HEK293 (cell line): Measurements from ENCODE around the gene ETHE1.
A peak's percentile ranks its signal among the peaks of the same experiment; 100 is the strongest.

Source experiments
- EGR2 ChIP-seq: fragments of 450-650 bp; formaldehyde crosslinking; IDR thresholded peaks from 2 replicates; pipeline ENCODE4 v1.5.1; 2016; ENCODE audit warnings: low read depth, missing biosample characterization, missing genetic modification characterization
- GLI2 ChIP-seq: fragments of 450-650 bp; formaldehyde crosslinking; IDR thresholded peaks from 2 replicates; pipeline ENCODE4; 2017; ENCODE audit warnings: missing biosample characterization, missing genetic modification characterization, low read depth, borderline replicate concordance
- GLI4 ChIP-seq: fragments of 450-650 bp; formaldehyde crosslinking; IDR thresholded peaks from 2 replicates; pipeline ENCODE4 v1.5.1; 2016; ENCODE audit warnings: missing biosample characterization, missing genetic modification characterization
- KLF9 ChIP-seq: fragments of 450-650 bp; formaldehyde crosslinking; IDR thresholded peaks from 2 replicates; pipeline ENCODE4 v1.5.1; 2016; ENCODE audit warnings: missing biosample characterization, missing genetic modification characterization, low read depth
- OVOL3 ChIP-seq: fragments of 450-650 bp; formaldehyde crosslinking; IDR thresholded peaks from 2 replicates; pipeline ENCODE4 v1.5.1; 2016; ENCODE audit warnings: missing biosample characterization, missing genetic modification characterization
- PRDM4 ChIP-seq: fragments of 450-650 bp; formaldehyde crosslinking; IDR thresholded peaks from 2 replicates; pipeline ENCODE4 v1.5.1; 2017; ENCODE audit warnings: missing biosample characterization, missing genetic modification characterization
- SP3 ChIP-seq: fragments of 450-650 bp; formaldehyde crosslinking; IDR thresholded peaks from 2 replicates; pipeline ENCODE4 v1.5.1; 2016; ENCODE audit warnings: missing biosample characterization, missing genetic modification characterization
- TCF7L2 ChIP-seq: IDR thresholded peaks from 2 replicates; pipeline ENCODE4 v1.6.1; 2011; ENCODE audit warnings: low read depth, mild to moderate bottlenecking, inconsistent platforms, low read length, moderate library complexity, borderline replicate concordance
- ZBTB21 ChIP-seq: fragments of 450-650 bp; formaldehyde crosslinking; IDR thresholded peaks from 2 replicates; pipeline ENCODE4 v1.5.1; 2017; ENCODE audit warnings: missing biosample characterization, missing genetic modification characterization
- ZBTB7A ChIP-seq: fragments of 450-650 bp; formaldehyde crosslinking; IDR thresholded peaks from 2 replicates; pipeline ENCODE4 v1.5.1; 2016; ENCODE audit warnings: low read depth, missing biosample characterization, missing genetic modification characterization
- ZFP69B ChIP-seq: fragments of 450-650 bp; formaldehyde crosslinking; IDR thresholded peaks from 2 replicates; pipeline ENCODE4 v1.5.1; 2016; ENCODE audit warnings: missing biosample characterization, missing genetic modification characterization
- ZIC2 ChIP-seq: fragments of 450-650 bp; formaldehyde crosslinking; IDR thresholded peaks from 2 replicates; pipeline ENCODE4 v1.5.1; 2016; ENCODE audit warnings: missing biosample characterization, missing genetic modification characterization
- ZNF133 ChIP-seq: fragments of 450-650 bp; formaldehyde crosslinking; IDR thresholded peaks from 2 replicates; pipeline ENCODE4 v1.5.1; 2016; ENCODE audit warnings: missing biosample characterization, missing genetic modification characterization
- ZNF202 ChIP-seq: fragments of 450-650 bp; formaldehyde crosslinking; IDR thresholded peaks from 2 replicates; pipeline ENCODE4 v1.5.1; 2016; ENCODE audit warnings: missing biosample characterization, missing genetic modification characterization, borderline replicate concordance
- ZNF248 ChIP-seq: fragments of 450-650 bp; formaldehyde crosslinking; IDR thresholded peaks from 2 replicates; pipeline ENCODE4 v1.5.1; 2017; ENCODE audit warnings: missing biosample characterization, missing genetic modification characterization
- ZNF324 ChIP-seq: fragments of 450-650 bp; formaldehyde crosslinking; IDR thresholded peaks from 2 replicates; pipeline ENCODE4 v1.5.1; 2016; ENCODE audit warnings: missing biosample characterization, missing genetic modification characterization
- ZNF341 ChIP-seq: fragments of 450-650 bp; formaldehyde crosslinking; IDR thresholded peaks from 2 replicates; pipeline ENCODE4; 2016; ENCODE audit warnings: low read depth, missing biosample characterization, missing genetic modification characterization
- ZNF391 ChIP-seq: fragments of 450-650 bp; formaldehyde crosslinking; IDR thresholded peaks from 2 replicates; pipeline ENCODE4 v1.5.1; 2016; ENCODE audit warnings: low read depth, missing biosample characterization, missing genetic modification characterization, borderline replicate concordance
- ZNF426 ChIP-seq: fragments of 450-650 bp; formaldehyde crosslinking; IDR thresholded peaks from 2 replicates; pipeline ENCODE4 v1.5.1; 2017; ENCODE audit warnings: missing biosample characterization, missing genetic modification characterization, mild to moderate bottlenecking, inconsistent platforms, moderate library complexity
- ZNF510 ChIP-seq: fragments of 450-650 bp; formaldehyde crosslinking; IDR thresholded peaks from 2 replicates; pipeline ENCODE4 v1.5.1; 2018; ENCODE audit warnings: mild to moderate bottlenecking, missing genetic modification characterization, missing biosample characterization; ENCODE audit not compliant: insufficient replicate concordance
- ZNF580 ChIP-seq: fragments of 450-650 bp; formaldehyde crosslinking; IDR thresholded peaks from 2 replicates; pipeline ENCODE4 v1.5.1; 2016; ENCODE audit warnings: missing biosample characterization, missing genetic modification characterization
- ZNF600 ChIP-seq: fragments of 450-650 bp; formaldehyde crosslinking; IDR thresholded peaks from 2 replicates; pipeline ENCODE4 v1.5.1; 2016; ENCODE audit warnings: missing biosample characterization, missing genetic modification characterization
- ZNF623 ChIP-seq: fragments of 450-650 bp; formaldehyde crosslinking; IDR thresholded peaks from 2 replicates; pipeline ENCODE4 v1.5.1; 2016; ENCODE audit warnings: missing biosample characterization, missing genetic modification characterization
- ZNF660 ChIP-seq: fragments of 450-650 bp; IDR thresholded peaks from 2 replicates; pipeline ENCODE4 v1.5.1; 2018; ENCODE audit warnings: missing biosample characterization, mild to moderate bottlenecking, missing genetic modification characterization
- ZNF664 ChIP-seq: fragments of 450-650 bp; formaldehyde crosslinking; IDR thresholded peaks from 2 replicates; pipeline ENCODE4 v1.5.1; 2016; ENCODE audit warnings: missing biosample characterization, missing genetic modification characterization
- ZNF707 ChIP-seq: fragments of 450-650 bp; formaldehyde crosslinking; IDR thresholded peaks from 2 replicates; pipeline ENCODE4 v1.5.1; 2016; ENCODE audit warnings: missing biosample characterization, missing genetic modification characterization
- ZNF776 ChIP-seq: fragments of 450-650 bp; formaldehyde crosslinking; IDR thresholded peaks from 2 replicates; pipeline ENCODE4 v1.5.0; 2017; ENCODE audit warnings: missing biosample characterization, missing genetic modification characterization, borderline replicate concordance
- ZNF843 ChIP-seq: fragments of 450-650 bp; formaldehyde crosslinking; IDR thresholded peaks from 2 replicates; pipeline ENCODE4 v1.5.1; 2016; ENCODE audit warnings: missing biosample characterization, missing genetic modification characterization
- TF ChIP-seq, protein P1 (sequence below): fragments of 450-650 bp; formaldehyde crosslinking; IDR thresholded peaks from 2 replicates; pipeline ENCODE4 v1.5.1; 2016; ENCODE audit warnings: missing biosample characterization, missing genetic modification characterization
- TF ChIP-seq, protein P2 (sequence below): fragments of 450-650 bp; formaldehyde crosslinking; IDR thresholded peaks from 2 replicates; pipeline ENCODE4 v1.5.1; 2016; ENCODE audit warnings: missing biosample characterization, missing genetic modification characterization
- TF ChIP-seq, protein P3 (sequence below): fragments of 450-650 bp; formaldehyde crosslinking; IDR thresholded peaks from 2 replicates; pipeline ENCODE4 v1.5.1; 2017; ENCODE audit warnings: missing biosample characterization, mild to moderate bottlenecking, missing genetic modification characterization, moderate library complexity

The ETHE1 gene

GRCh38 chr19:43532962-43533545, 6.1 kb upstream of the ETHE1 start, which contains the start of gene ZNF575 (continued):
- TF ChIP-seq EGR2 (tag by site-specific recombination) (peak; percentile 93), ZNF660 (no peak), ZBTB7A (tag by site-specific recombination) (no peak; the same call in 1 of the 2 replicates), ZNF580 (peak; percentile 60; the same call in 1 of the 2 replicates), ZNF623 (tag by site-specific recombination) (no peak), ZNF391 (tag by site-specific recombination) (0 out of 2 replicates have a peak, but pooled peaks have one; percentile 37), ZNF248 (no peak), ZNF600 (tag by site-specific recombination) (no peak), ZNF510 (no peak), TCF7L2 (no peak), ZNF426 (tag by site-specific recombination) (no peak), ZFP69B (tag by site-specific recombination) (peak; percentile 59), ZBTB21 (tag by site-specific recombination) (no peak), ZNF664 (tag by site-specific recombination) (no peak), KLF9 (tag by site-specific recombination) (peak; percentile 51; the same call in 1 of the 2 replicates), ZNF324 (tag by site-specific recombination) (peak; percentile 48; the same call in 1 of the 2 replicates), ZNF133 (tag by site-specific recombination) (no peak; the same call in 1 of the 2 replicates), ZIC2 (tag by site-specific recombination) (no peak), ZNF776 (tag by site-specific recombination) (no peak), ZNF843 (tag by site-specific recombination) (no peak; the same call in 1 of the 2 replicates), GLI4 (tag by site-specific recombination) (no peak), PRDM4 (tag by site-specific recombination) (peak; percentile 82), ZNF341 (peak; percentile 54; the same call in 1 of the 2 replicates), ZNF202 (tag by site-specific recombination) (no peak), SP3 (tag by site-specific recombination) (peak; percentile 59; the same call in 1 of the 2 replicates), ZNF707 (tag by site-specific recombination) (no peak), OVOL3 (tag by site-specific recombination) (no peak), GLI2 (no peak)
- TF ChIP-seq, protein P1, sequence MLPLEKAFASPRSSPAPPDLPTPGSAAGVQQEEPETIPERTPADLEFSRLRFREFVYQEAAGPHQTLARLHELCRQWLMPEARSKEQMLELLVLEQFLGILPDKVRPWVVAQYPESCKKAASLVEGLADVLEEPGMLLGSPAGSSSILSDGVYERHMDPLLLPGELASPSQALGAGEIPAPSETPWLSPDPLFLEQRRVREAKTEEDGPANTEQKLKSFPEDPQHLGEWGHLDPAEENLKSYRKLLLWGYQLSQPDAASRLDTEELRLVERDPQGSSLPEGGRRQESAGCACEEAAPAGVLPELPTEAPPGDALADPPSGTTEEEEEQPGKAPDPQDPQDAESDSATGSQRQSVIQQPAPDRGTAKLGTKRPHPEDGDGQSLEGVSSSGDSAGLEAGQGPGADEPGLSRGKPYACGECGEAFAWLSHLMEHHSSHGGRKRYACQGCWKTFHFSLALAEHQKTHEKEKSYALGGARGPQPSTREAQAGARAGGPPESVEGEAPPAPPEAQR (tag by site-specific recombination) = 0 out of 2 replicates have a peak, but pooled peaks have one; percentile 49
- TF ChIP-seq, protein P2, sequence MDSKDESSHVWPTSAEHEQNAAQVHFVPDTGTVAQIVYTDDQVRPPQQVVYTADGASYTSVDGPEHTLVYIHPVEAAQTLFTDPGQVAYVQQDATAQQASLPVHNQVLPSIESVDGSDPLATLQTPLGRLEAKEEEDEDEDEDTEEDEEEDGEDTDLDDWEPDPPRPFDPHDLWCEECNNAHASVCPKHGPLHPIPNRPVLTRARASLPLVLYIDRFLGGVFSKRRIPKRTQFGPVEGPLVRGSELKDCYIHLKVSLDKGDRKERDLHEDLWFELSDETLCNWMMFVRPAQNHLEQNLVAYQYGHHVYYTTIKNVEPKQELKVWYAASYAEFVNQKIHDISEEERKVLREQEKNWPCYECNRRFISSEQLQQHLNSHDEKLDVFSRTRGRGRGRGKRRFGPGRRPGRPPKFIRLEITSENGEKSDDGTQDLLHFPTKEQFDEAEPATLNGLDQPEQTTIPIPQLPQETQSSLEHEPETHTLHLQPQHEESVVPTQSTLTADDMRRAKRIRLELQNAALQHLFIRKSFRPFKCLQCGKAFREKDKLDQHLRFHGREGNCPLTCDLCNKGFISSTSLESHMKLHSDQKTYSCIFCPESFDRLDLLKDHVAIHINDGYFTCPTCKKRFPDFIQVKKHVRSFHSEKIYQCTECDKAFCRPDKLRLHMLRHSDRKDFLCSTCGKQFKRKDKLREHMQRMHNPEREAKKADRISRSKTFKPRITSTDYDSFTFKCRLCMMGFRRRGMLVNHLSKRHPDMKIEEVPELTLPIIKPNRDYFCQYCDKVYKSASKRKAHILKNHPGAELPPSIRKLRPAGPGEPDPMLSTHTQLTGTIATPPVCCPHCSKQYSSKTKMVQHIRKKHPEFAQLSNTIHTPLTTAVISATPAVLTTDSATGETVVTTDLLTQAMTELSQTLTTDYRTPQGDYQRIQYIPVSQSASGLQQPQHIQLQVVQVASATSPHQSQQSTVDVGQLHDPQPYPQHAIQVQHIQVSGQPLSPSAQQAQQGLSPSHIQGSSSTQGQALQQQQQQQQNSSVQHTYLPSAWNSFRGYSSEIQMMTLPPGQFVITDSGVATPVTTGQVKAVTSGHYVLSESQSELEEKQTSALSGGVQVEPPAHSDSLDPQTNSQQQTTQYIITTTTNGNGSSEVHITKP (tag by site-specific recombination) = no peak
- TF ChIP-seq, protein P3, sequence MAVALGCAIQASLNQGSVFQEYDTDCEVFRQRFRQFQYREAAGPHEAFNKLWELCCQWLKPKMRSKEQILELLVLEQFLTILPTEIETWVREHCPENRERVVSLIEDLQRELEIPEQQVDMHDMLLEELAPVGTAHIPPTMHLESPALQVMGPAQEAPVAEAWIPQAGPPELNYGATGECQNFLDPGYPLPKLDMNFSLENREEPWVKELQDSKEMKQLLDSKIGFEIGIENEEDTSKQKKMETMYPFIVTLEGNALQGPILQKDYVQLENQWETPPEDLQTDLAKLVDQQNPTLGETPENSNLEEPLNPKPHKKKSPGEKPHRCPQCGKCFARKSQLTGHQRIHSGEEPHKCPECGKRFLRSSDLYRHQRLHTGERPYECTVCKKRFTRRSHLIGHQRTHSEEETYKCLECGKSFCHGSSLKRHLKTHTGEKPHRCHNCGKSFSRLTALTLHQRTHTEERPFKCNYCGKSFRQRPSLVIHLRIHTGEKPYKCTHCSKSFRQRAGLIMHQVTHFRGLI (tag by site-specific recombination) = peak; percentile 94
